IMR-90 (cell line): ENCODE data around the gene KCNE4. TPM values are rescaled to one million over a fixed set of nuclear protein-coding genes. Genes with fewer than 3 reads are reported as not detected.

ENCODE experiments used
- ATAC-seq: fragments of 200-7000 bp; cut with Tn5 transposase; 2 replicates; pipeline ENCODE4 v1.9.1; 2020; ENCODE audit warnings: low read depth, mild to moderate bottlenecking, moderate library complexity
- BruUV-seq: library from RNA; stranded (reverse); fragments of 400-500 nt; replicated peaks from 2 replicates; lab custom pipeline; 2021; lab: Mats Ljungman, UMichigan
- CTCF ChIA-PET: fragments of 300-600 bp; formaldehyde crosslinking; extraction: SDS; loops from one replicate; lab custom pipeline; 2021; ENCODE audit warnings: antibody characterized with exemption; lab: Yijun Ruan, JAX
- POLR2A ChIA-PET: fragments of 300-600 bp; sonication (Branson Sonifier 250); formaldehyde crosslinking; loops from one replicate; lab custom pipeline; 2022; ENCODE audit warnings: antibody characterized with exemption; ENCODE audit not compliant: unreplicated experiment; lab: Charles Lee
- DNase-seq: peaks from one replicate; pipeline ENCODE4 v3.0.0; 2013
- H2AFZ ChIP-seq: replicated peaks from 2 replicates; pipeline ENCODE3; 2013; ENCODE audit warnings: low read length, mild to moderate bottlenecking; ENCODE audit not compliant: poor library complexity
- H2AK5ac ChIP-seq: 2 replicates; pipeline ENCODE4 v1.6.1; 2013; ENCODE audit warnings: low read depth, low read length, inconsistent platforms
- H2AK9ac ChIP-seq: replicated peaks from 2 replicates; pipeline ENCODE3; 2013; ENCODE audit warnings: mild to moderate bottlenecking, low read depth, low read length, moderate library complexity; ENCODE audit not compliant: poor library complexity
- H2BK120ac ChIP-seq: 2 replicates; pipeline ENCODE4 v1.6.1; 2013; ENCODE audit warnings: low read depth, low read length, inconsistent platforms
- H2BK15ac ChIP-seq: 3 replicates; pipeline ENCODE4 v1.6.1; 2013; ENCODE audit warnings: low read depth, low read length, inconsistent platforms
- H2BK20ac ChIP-seq: 2 replicates; pipeline ENCODE4 v1.6.1; 2013; ENCODE audit warnings: low read depth, mild to moderate bottlenecking, inconsistent platforms, low read length, moderate library complexity
- H2BK5ac ChIP-seq: 2 replicates; pipeline ENCODE4 v1.6.1; 2013; ENCODE audit warnings: mild to moderate bottlenecking, low read depth, low read length, inconsistent platforms; ENCODE audit not compliant: poor library complexity, severe bottlenecking
- H3K14ac ChIP-seq: replicated peaks from 2 replicates; pipeline ENCODE4 v1.6.1; 2013; ENCODE audit warnings: low read depth, low read length, inconsistent platforms
- H3K18ac ChIP-seq: 2 replicates; pipeline ENCODE4 v1.6.1; 2013; ENCODE audit warnings: low read depth, low read length, control low read depth
- H3K23ac ChIP-seq: 2 replicates; pipeline ENCODE4 v1.6.1; 2013; ENCODE audit warnings: low read depth, low read length, inconsistent platforms
- H3K27ac ChIP-seq: 2 replicates; pipeline ENCODE4 v1.5.1; 2013; ENCODE audit warnings: mild to moderate bottlenecking, control low read depth, low read length; ENCODE audit not compliant: insufficient read depth
- H3K27me3 ChIP-seq: 2 replicates; pipeline ENCODE4 v1.6.1; 2013; ENCODE audit warnings: low read length; ENCODE audit not compliant: control insufficient read depth, insufficient read depth
- H3K36me3 ChIP-seq: 2 replicates; pipeline ENCODE4 v1.6.1; 2013; ENCODE audit warnings: low read length, mixed read lengths; ENCODE audit not compliant: control insufficient read depth, insufficient read depth
- H3K4ac ChIP-seq: 2 replicates; pipeline ENCODE4 v1.6.1; 2013; ENCODE audit warnings: low read depth, low read length, inconsistent platforms
- H3K4me1 ChIP-seq: 2 replicates; pipeline ENCODE4 v1.6.1; 2013; ENCODE audit warnings: low read length, mixed read lengths; ENCODE audit not compliant: control insufficient read depth, insufficient read depth
- H3K4me2 ChIP-seq: 2 replicates; pipeline ENCODE4 v1.6.1; 2013; ENCODE audit warnings: low read depth, mild to moderate bottlenecking, control low read depth, low read length, moderate library complexity
- H3K4me3 ChIP-seq: 2 replicates; pipeline ENCODE4 v1.5.1; 2013; ENCODE audit warnings: low read depth, mild to moderate bottlenecking, control low read depth, low read length, moderate library complexity; ENCODE audit not compliant: insufficient read depth
- H3K56ac ChIP-seq: 2 replicates; pipeline ENCODE4 v1.6.1; 2013; ENCODE audit warnings: low read length, inconsistent platforms; ENCODE audit not compliant: insufficient read depth; ENCODE audit errors: extremely low read depth
- H3K79me1 ChIP-seq, 2 experiments: 2 replicates each; pipeline ENCODE4 v1.6.1; 2013; ENCODE audit warnings: low read length in 2 of 2, inconsistent platforms in 1 of 2, low read depth in 1 of 2
- H3K9ac ChIP-seq: 2 replicates; pipeline ENCODE4 v1.6.1; 2013; ENCODE audit warnings: low read depth, low read length, control low read depth
- H3K9me1 ChIP-seq: 2 replicates; pipeline ENCODE4 v1.6.1; 2013; ENCODE audit warnings: low read length, inconsistent platforms; ENCODE audit not compliant: insufficient read depth
- H3K9me3 ChIP-seq: 2 replicates; pipeline ENCODE4 v1.6.1; 2013; ENCODE audit warnings: low read length; ENCODE audit not compliant: control insufficient read depth, insufficient read depth
- H4K20me1 ChIP-seq: 2 replicates; pipeline ENCODE4 v1.6.1; 2013; ENCODE audit warnings: low read length, inconsistent platforms; ENCODE audit not compliant: insufficient read depth
- H4K5ac ChIP-seq: 2 replicates; pipeline ENCODE4 v1.6.1; 2013; ENCODE audit warnings: mild to moderate bottlenecking, low read depth, low read length, control low read depth
- H4K8ac ChIP-seq, 2 experiments: 2 replicates each; pipeline ENCODE4 v1.6.1; 2013; ENCODE audit warnings: low read depth in 2 of 2, low read length in 2 of 2, control low read depth in 1 of 2, inconsistent platforms in 1 of 2
- H4K91ac ChIP-seq: 2 replicates; pipeline ENCODE4 v1.6.1; 2013; ENCODE audit warnings: low read depth, low read length, inconsistent platforms; ENCODE audit not compliant: insufficient read depth
- BHLHE40 ChIP-seq: fragments of 150-350 bp; IDR thresholded peaks from 2 replicates; pipeline ENCODE4 v1.6.1; 2016; ENCODE audit warnings: mild to moderate bottlenecking, low read depth, low read length
- CEBPB ChIP-seq: IDR thresholded peaks from 2 replicates; pipeline ENCODE4 v1.6.1; 2012; ENCODE audit warnings: low read depth, low read length, improper control_type of control experiment
- CHD1 ChIP-seq: IDR thresholded peaks from 2 replicates; pipeline ENCODE4 v1.6.1; 2012; ENCODE audit warnings: low read depth, low read length, improper control_type of control experiment
- FOS ChIP-seq: fragments of 150-350 bp; IDR thresholded peaks from 2 replicates; pipeline ENCODE4 v1.6.1; 2016; ENCODE audit warnings: low read depth, low read length
- MAFK ChIP-seq: IDR thresholded peaks from 2 replicates; pipeline ENCODE4 v1.6.1; 2012; ENCODE audit warnings: low read depth, low read length, improper control_type of control experiment
- MAZ ChIP-seq: IDR thresholded peaks from 2 replicates; pipeline ENCODE4 v1.6.1; 2012; ENCODE audit warnings: low read depth, mild to moderate bottlenecking, low read length, improper control_type of control experiment, moderate library complexity, borderline replicate concordance
- MXI1 ChIP-seq: IDR thresholded peaks from 2 replicates; pipeline ENCODE4 v1.6.1; 2012; ENCODE audit warnings: low read depth, mild to moderate bottlenecking, low read length, moderate library complexity, borderline replicate concordance
- NFE2L2 ChIP-seq: fragments of 150-350 bp; IDR thresholded peaks from 2 replicates; pipeline ENCODE4 v1.6.1; 2016; ENCODE audit warnings: low read depth, mild to moderate bottlenecking, low read length
- POLR2A ChIP-seq: IDR thresholded peaks from 2 replicates; pipeline ENCODE4 v1.6.1; 2012; ENCODE audit warnings: mild to moderate bottlenecking, low read depth, low read length
- RAD21 ChIP-seq: IDR thresholded peaks from 2 replicates; pipeline ENCODE4 v1.6.1; 2012; ENCODE audit warnings: low read length, improper control_type of control experiment
- RCOR1 ChIP-seq: IDR thresholded peaks from 2 replicates; pipeline ENCODE4 v1.6.1; 2012; ENCODE audit warnings: mild to moderate bottlenecking, low read length, improper control_type of control experiment; ENCODE audit not compliant: insufficient replicate concordance
- RFX5 ChIP-seq: IDR thresholded peaks from 2 replicates; pipeline ENCODE4 v1.8.0; 2012; ENCODE audit warnings: low read depth, mild to moderate bottlenecking, low read length, moderate library complexity
- SMC3 ChIP-seq: fragments of 150-350 bp; IDR thresholded peaks from 2 replicates; pipeline ENCODE4 v1.6.1; 2016; ENCODE audit warnings: low read depth, mild to moderate bottlenecking, antibody characterized with exemption, low read length, moderate library complexity
- whole genome bisulfite sequencing, 2 experiments: methylation state at CpG; one replicate each; pipeline versions ENCODE4 v1.1.5 to v1.1.7; 2013; ENCODE audit warnings: missing lambda C conversion rate in 2 of 2; ENCODE audit not compliant: insufficient read length in 1 of 2; ENCODE audit errors: extremely low coverage in 2 of 2; 5-methylcytosine and 5-hydroxymethylcytosine counted together
- dilution Hi-C: fragments of 300-500 bp; cut with HindIII; formaldehyde crosslinking; loops from one replicate; pipeline ENCODE4 v1.14.3; 2018; ENCODE audit warnings: low sequenced_read_pairs; ENCODE audit not compliant: unreplicated experiment
- in situ Hi-C: fragments of 300-500 bp; cut with MboI; formaldehyde crosslinking; loops from 3 replicates; pipeline ENCODE4 v1.14.3; 2019; ENCODE audit warnings: low sequenced_read_pairs, inconsistent platforms, mixed read lengths
- intact Hi-C: fragments of 100-400 bp; cut with micrococcal nuclease; formaldehyde crosslinking; loops from 2 replicates; pipeline ENCODE4 v1.10.0; 2022
- polyA plus RNA-seq, 3 experiments: library from polyadenylated mRNA; depleted of rRNA; stranded (reverse); fragments of >200 nt; gene quantifications; 2 replicates each; pipeline ENCODE4 v1.2.3, GENCODE V29; 2012; ENCODE audit warnings: low replicate concordance in 1 of 3
- total RNA-seq: library from RNA; depleted of rRNA; stranded (reverse); fragments of >200 nt; gene quantifications from 2 replicates; pipeline ENCODE4 v1.2.3, GENCODE V29; 2012
- TF ChIP-seq, protein P1 (sequence below): fragments of 150-350 bp; IDR thresholded peaks from 2 replicates; pipeline ENCODE4 v1.6.1; 2016; ENCODE audit warnings: low read depth, mild to moderate bottlenecking, low read length, moderate library complexity, borderline replicate concordance
- TF ChIP-seq, protein P2 (sequence below): conservative IDR thresholded peaks from 2 replicates; pipeline ENCODE4 v1.5.1; 2012; ENCODE audit warnings: mild to moderate bottlenecking, low read depth, low read length, improper control_type of control experiment
- TF ChIP-seq, protein P3 (sequence below): fragments of 150-350 bp; IDR thresholded peaks from 2 replicates; pipeline ENCODE4 v1.6.1; 2017; ENCODE audit warnings: mild to moderate bottlenecking, antibody characterized with exemption, low read length, low read depth

Gene KCNE4
- total and polyA plus RNA-seq, 2 of the 4 experiments (the other 2 are of a cell fraction): 6.6 to 6.8 TPM

GRCh38 chr2:223097888-223098383, 45.9 kb downstream of the KCNE4 start:
- DNase-seq (no peak), ATAC-seq (no peak)
- Histone ChIP-seq H3K4me3 (no peak overlapping the region), H3K9me1 (no peaks in the 10 kb centered on the region), H3K4me2 (no peak overlapping the region), H2BK120ac (no peak overlapping the region), H3K27me3 (no peaks in the 10 kb centered on the region), H4K91ac (no peak overlapping the region), H3K14ac (no peak overlapping the region), H3K79me1 (no peaks in the 10 kb centered on the region), H4K20me1 (no peaks in the 10 kb centered on the region), H2BK5ac (no peak overlapping the region), H3K4ac (no peak overlapping the region), H4K8ac (no peak overlapping the region), H3K18ac (no peak overlapping the region), H2AK9ac (no peak overlapping the region), H3K23ac (no peak overlapping the region), H3K9ac (no peak overlapping the region), H2AFZ (no peak overlapping the region), H2AK5ac (no peak overlapping the region), H4K5ac (no peak overlapping the region), H3K56ac (no peak overlapping the region), H3K36me3 (no peaks in the 10 kb centered on the region), H2BK15ac (no peak overlapping the region), H2BK20ac (no peak overlapping the region), H3K4me1 (peaks cover 8% of the 10 kb centered on the region), H3K9me3 (no peaks in the 10 kb centered on the region), H3K27ac (no peak overlapping the region)
- ChIA-PET CTCF (interaction anchor here (1.0 kb wide), 1 partner anchor 15 kb away, joined by 4 read pairs; no protein-coding TSS in a partner anchor), POLR2A (no interaction called here)
- intact Hi-C loops: no loop called here
- dilution Hi-C loops: no loop called here
- no TSS peak for BruUV-seq
- TF ChIP-seq, protein P1, sequence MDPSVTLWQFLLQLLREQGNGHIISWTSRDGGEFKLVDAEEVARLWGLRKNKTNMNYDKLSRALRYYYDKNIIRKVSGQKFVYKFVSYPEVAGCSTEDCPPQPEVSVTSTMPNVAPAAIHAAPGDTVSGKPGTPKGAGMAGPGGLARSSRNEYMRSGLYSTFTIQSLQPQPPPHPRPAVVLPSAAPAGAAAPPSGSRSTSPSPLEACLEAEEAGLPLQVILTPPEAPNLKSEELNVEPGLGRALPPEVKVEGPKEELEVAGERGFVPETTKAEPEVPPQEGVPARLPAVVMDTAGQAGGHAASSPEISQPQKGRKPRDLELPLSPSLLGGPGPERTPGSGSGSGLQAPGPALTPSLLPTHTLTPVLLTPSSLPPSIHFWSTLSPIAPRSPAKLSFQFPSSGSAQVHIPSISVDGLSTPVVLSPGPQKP: no peak
- no peak for TF ChIP-seq SMC3
- no peak for TF ChIP-seq BHLHE40
- no peak for TF ChIP-seq RFX5
- TF ChIP-seq, protein P2, sequence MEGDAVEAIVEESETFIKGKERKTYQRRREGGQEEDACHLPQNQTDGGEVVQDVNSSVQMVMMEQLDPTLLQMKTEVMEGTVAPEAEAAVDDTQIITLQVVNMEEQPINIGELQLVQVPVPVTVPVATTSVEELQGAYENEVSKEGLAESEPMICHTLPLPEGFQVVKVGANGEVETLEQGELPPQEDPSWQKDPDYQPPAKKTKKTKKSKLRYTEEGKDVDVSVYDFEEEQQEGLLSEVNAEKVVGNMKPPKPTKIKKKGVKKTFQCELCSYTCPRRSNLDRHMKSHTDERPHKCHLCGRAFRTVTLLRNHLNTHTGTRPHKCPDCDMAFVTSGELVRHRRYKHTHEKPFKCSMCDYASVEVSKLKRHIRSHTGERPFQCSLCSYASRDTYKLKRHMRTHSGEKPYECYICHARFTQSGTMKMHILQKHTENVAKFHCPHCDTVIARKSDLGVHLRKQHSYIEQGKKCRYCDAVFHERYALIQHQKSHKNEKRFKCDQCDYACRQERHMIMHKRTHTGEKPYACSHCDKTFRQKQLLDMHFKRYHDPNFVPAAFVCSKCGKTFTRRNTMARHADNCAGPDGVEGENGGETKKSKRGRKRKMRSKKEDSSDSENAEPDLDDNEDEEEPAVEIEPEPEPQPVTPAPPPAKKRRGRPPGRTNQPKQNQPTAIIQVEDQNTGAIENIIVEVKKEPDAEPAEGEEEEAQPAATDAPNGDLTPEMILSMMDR: no peak
- no peak for TF ChIP-seq RAD21
- TF ChIP-seq CEBPB: no peak
- no peak for TF ChIP-seq MAZ
- TF ChIP-seq NFE2L2: no peak
- TF ChIP-seq MXI1: no peak
- no peak for TF ChIP-seq POLR2A
- TF ChIP-seq CHD1: no peak
- TF ChIP-seq MAFK: no peak
- no peak for TF ChIP-seq RCOR1
- TF ChIP-seq, protein P3, sequence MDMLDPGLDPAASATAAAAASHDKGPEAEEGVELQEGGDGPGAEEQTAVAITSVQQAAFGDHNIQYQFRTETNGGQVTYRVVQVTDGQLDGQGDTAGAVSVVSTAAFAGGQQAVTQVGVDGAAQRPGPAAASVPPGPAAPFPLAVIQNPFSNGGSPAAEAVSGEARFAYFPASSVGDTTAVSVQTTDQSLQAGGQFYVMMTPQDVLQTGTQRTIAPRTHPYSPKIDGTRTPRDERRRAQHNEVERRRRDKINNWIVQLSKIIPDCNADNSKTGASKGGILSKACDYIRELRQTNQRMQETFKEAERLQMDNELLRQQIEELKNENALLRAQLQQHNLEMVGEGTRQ: no peak
- no peak for TF ChIP-seq FOS
- in situ Hi-C loops: no loop called here
- no CpG with 5 or more reads among the region's 6 CpGs for WGBS, 2 experiments
